ENCODE measurements around the gene INTS15.
A peak's percentile ranks its signal among the peaks of the same experiment; 100 is the strongest.

The INTS15 gene

DNA sequence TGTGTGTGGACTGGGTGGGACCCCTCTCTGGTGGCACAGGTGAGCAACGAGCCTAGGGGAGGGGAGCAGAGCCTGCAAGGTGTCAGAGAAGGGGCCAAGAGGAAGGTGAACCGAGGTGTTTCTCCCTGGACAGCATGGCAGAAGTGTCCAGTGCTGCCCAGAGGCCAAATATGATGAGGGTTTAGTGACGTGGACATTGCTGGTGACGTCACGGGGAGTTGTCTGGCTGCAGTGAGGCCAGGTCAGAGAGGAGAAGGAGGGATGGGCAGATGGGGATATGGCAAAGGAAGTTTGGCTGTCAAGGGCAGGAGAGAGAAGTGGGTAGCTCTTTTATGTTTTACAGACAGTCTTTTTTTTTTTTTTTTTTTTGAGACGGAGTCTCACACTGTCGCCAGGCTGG lies 23.0 kb downstream of the INTS15 start:
- DNase-seq (ENCODE audit: low read depth), result no peak
- no peak overlapping the region for H3K4me3 ChIP-seq (replicated peaks; ENCODE audit: low read depth, low read length)
- TF ChIP-seq CTCF (IDR thresholded peaks at IDR 0.05; ENCODE audit: low read length, missing control alignments), result no peak

DNA sequence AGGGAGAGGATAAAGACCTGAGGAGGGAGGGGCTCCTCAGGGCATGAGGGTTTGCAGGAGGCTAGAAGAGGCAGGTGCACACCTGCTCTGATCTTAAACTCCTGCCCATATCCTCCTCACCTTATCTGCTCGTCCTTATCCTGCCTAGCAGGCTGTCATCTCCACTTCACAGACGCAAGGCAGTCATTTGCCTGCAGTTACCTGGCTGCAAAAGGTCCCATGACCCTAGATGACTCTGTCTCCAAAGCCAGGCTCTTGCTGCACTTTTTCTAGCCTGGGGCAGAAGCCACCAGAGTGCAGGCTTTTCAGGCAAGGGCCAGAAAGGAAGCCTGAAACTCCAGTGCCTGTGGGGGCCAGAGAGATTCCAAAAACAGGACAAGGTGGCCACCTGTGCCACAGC lies 23.9 kb downstream of the INTS15 start:
- TF ChIP-seq CTCF (IDR thresholded peaks at IDR 0.05; ENCODE audit: low read length, missing control alignments), result no peak
- H3K4me3 ChIP-seq (replicated peaks; ENCODE audit: low read depth, low read length), result no peak overlapping the region
- no peak for DNase-seq (ENCODE audit: low read depth)

GRCh38 chr7:6614953-6615722 lies 25.3 kb downstream of the INTS15 start, which contains the start of gene ZNF853:
ZNF853 (plus strand) TSS chr7:6615610; CDS start chr7:6616175, 565 bp downstream.
- no peak for DNase-seq (ENCODE audit: low read depth)
- TF ChIP-seq CTCF (IDR thresholded peaks at IDR 0.05; ENCODE audit: low read length, missing control alignments), result no peak
- peak within 1 kb of the TSS; percentile 43 for H3K4me3 ChIP-seq (replicated peaks; ENCODE audit: low read depth, low read length)

DNA sequence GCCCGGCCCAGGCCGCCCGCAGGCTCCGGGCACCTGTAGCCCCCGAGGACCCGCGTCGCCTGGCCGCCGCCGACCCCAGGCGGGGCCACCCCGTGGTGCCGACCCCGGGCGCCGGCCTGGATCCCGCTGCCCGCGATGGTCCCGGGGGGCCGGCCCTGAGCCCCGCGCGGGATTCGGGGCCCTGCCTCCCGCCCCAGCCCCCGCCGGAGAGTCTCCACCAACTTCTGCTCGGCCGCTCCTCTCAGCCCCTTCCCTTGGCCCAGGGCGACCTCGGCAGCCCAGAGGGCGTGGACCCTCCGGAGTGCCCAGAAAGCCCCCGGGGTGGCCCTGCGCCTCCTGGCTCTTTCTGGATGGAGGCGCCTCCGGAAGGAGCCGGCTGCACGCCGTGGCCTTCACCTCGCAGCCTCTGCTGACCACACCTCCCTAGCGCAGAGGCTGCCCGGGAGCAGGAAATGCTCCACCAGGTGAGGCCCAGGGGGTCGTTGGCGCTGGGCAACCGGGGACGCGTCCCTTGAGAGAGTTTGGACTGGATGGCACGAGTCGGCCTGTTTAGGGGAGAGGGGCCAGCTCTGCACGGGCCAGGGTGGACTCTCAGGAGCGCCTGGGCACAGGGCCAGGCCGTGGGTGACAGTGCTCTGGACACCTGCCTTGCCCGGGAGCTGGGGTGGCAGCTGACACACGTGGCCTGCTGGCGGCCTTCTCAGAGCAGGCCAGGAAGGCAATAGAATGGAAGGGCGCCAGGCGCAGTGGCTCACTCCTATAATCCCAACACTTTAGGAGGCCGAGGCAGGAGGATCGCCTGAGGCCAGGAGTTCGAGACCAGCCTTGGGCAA lies 26.1 kb downstream of the INTS15 start:
- no peak for TF ChIP-seq CTCF (IDR thresholded peaks at IDR 0.05; ENCODE audit: low read length, missing control alignments)
- no peak for DNase-seq (ENCODE audit: low read depth)
- peak overlapping the region; percentile 43 for H3K4me3 ChIP-seq (replicated peaks; ENCODE audit: low read depth, low read length)

DNA sequence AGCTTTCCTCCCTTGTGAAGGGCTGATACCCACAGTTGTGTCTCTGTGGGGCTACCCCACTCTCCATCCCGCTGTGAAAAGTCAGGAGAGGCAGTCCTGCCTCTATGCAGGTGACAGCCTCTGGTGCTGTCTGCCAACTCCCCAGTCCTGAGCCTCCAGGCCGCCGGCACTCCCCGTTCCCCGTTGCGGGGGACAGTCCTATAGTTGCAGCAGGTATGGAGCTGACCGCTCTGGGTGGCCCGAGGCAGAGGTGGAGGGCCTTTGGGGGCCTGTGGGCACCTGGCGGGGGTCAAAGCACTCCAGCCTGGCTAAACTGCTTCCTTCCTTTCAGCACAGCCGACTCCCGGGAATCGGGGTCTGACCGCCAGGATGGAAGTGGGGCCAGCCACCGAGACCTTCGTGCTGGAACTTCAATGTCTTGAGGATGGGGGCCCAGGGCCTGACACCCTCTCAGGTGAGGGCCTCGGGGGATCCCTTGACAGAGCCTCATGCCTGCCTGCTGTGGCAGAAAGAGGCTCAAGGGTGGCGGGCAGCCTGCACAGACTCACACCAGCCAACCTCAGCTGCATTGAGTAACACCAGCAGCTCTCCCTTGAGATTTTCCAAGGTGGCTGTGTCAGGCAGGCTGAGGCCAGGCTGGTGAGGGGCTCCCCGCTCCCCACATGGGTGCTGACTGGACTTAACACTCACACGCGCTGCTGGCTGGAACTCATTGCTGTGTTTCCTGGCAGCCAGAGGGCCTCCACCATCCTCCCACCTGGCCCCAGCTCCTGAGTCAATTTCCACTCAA lies 27.2 kb downstream of the INTS15 start:
- no peak for DNase-seq (ENCODE audit: low read depth)
- H3K4me3 ChIP-seq (replicated peaks; ENCODE audit: low read depth, low read length), result no peak overlapping the region
- no peak for TF ChIP-seq CTCF (IDR thresholded peaks at IDR 0.05; ENCODE audit: low read length, missing control alignments)

- no peak for DNase-seq (ENCODE audit: low read depth)
- no peak for TF ChIP-seq CTCF (IDR thresholded peaks at IDR 0.05; ENCODE audit: low read length, missing control alignments)
- H3K4me3 ChIP-seq (replicated peaks; ENCODE audit: low read depth, low read length), result no peak overlapping the region
These were observed 28.8 kb downstream of the INTS15 start for GRCh38 chr7:6618621-6619020.

Measured in fibroblast of pulmonary artery (primary cell).